HEK293T (cell line): ENCODE results near the gene ATOH7.

Experiments used
- CTCF ChIA-PET: fragments of 350-600 bp; formaldehyde crosslinking; extraction: SDS; loops from one replicate; lab custom pipeline; 2021; ENCODE audit warnings: antibody characterized with exemption, inconsistent platforms; lab: Yijun Ruan, JAX
- POLR2A ChIA-PET: fragments of 350-600 bp; formaldehyde crosslinking; extraction: SDS; loops from one replicate; lab custom pipeline; 2020; ENCODE audit warnings: antibody characterized with exemption, inconsistent platforms; lab: Yijun Ruan, JAX
- DNase-seq: peaks from one replicate; pipeline ENCODE4 v3.0.0; 2012; ENCODE audit warnings: mixed read lengths; ENCODE audit errors: extremely low spot score
- ARNT ChIP-seq: fragments of 450-650 bp; IDR thresholded peaks from 2 replicates; pipeline ENCODE4 v1.6.1; 2017; ENCODE audit warnings: mild to moderate bottlenecking
- BHLHE40 ChIP-seq: fragments of 450-650 bp; IDR thresholded peaks from 2 replicates; pipeline ENCODE4 v1.6.1; 2016; ENCODE audit warnings: mild to moderate bottlenecking, moderate library complexity, borderline replicate concordance
- CTBP1 ChIP-seq: fragments of 450-650 bp; IDR thresholded peaks from 2 replicates; pipeline ENCODE4 v1.6.1; 2016; ENCODE audit warnings: borderline replicate concordance
- ELF4 ChIP-seq: fragments of 450-650 bp; IDR thresholded peaks from 2 replicates; pipeline ENCODE4 v1.6.1; 2017; ENCODE audit warnings: antibody characterized with exemption
- FOXA1 ChIP-seq: fragments of 450-650 bp; IDR thresholded peaks from 2 replicates; pipeline ENCODE4 v1.6.1; 2016; ENCODE audit warnings: mild to moderate bottlenecking
- FOXK2 ChIP-seq: fragments of 450-650 bp; IDR thresholded peaks from 2 replicates; pipeline ENCODE4 v1.6.1; 2016; ENCODE audit warnings: mild to moderate bottlenecking
- FOXM1 ChIP-seq: fragments of 450-650 bp; IDR thresholded peaks from 2 replicates; pipeline ENCODE4 v1.6.1; 2017; ENCODE audit warnings: mild to moderate bottlenecking, borderline replicate concordance
- HDGF ChIP-seq: fragments of 450-650 bp; IDR thresholded peaks from 2 replicates; pipeline ENCODE4 v1.6.1; 2017; ENCODE audit warnings: antibody characterized with exemption, borderline replicate concordance
- L3MBTL2 ChIP-seq: fragments of 450-650 bp; conservative IDR thresholded peaks from 2 replicates; pipeline ENCODE4 v1.6.1; 2016; ENCODE audit warnings: mild to moderate bottlenecking
- LEF1 ChIP-seq: fragments of 450-650 bp; IDR thresholded peaks from 2 replicates; pipeline ENCODE4 v1.6.1; 2017; ENCODE audit warnings: mild to moderate bottlenecking, borderline replicate concordance
- NFRKB ChIP-seq: fragments of 450-650 bp; IDR thresholded peaks from 2 replicates; pipeline ENCODE4 v1.6.1; 2016; ENCODE audit warnings: mild to moderate bottlenecking, moderate library complexity
- SP1 ChIP-seq: fragments of 450-650 bp; IDR thresholded peaks from 2 replicates; pipeline ENCODE4 v1.6.1; 2017
- SUZ12 ChIP-seq: fragments of 450-650 bp; IDR thresholded peaks from 2 replicates; pipeline ENCODE4 v1.6.1; 2016; ENCODE audit warnings: mild to moderate bottlenecking
- TARDBP ChIP-seq: fragments of 450-650 bp; IDR thresholded peaks from 2 replicates; pipeline ENCODE4 v1.6.1; 2016
- ZNF384 ChIP-seq: fragments of 450-650 bp; IDR thresholded peaks from 2 replicates; pipeline ENCODE4 v1.6.1; 2016
- TF ChIP-seq, protein P1 (sequence below): fragments of 450-650 bp; IDR thresholded peaks from 2 replicates; pipeline ENCODE4 v1.6.1; 2016

The ATOH7 gene

DNA sequence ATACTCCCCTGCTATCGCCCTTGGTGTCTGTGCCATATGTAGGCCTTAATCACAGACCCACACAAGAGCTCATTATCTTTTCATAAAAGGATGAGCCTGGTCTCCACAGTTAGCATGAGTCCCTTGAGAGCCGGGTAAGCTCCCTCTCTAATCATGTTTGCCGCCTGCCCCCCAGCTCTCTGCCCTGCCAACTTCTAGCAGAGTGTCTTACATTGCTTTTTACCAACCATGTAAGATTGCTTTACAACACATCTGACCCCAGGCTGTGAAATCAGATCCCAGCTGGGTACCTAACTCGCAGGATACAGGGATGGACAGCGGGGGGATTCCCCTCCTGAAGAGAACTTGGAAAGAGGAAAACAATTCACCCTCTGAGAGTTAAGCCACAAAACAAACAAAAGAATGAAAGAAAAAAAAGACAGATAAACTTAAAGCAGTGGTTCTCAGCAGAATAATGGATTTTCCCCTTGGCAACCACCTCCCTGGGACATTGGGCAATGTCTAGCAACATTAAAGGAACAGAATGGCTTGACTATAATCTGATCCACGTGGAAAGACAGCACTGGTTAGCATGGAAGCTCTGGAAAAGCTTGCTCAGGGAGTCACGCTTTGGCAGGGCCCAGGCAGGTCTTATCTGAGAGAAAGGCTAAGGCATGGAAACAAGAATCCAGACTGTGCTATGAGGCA lies 39.4 kb upstream of the ATOH7 start:
- DNase-seq, result no peak
- TF ChIP-seq BHLHE40 (no peak), CTBP1 (no peak), SP1 (no peak)
- POLR2A ChIA-PET, result interaction anchor here (1.0 kb wide), 1 partner anchor 40 kb away, joined by 3 read pairs; the partner anchor contains the start of gene ATOH7
- CTCF ChIA-PET, result no interaction called here

GRCh38 chr10:68269562-68270290 lies 37.8 kb upstream of the ATOH7 start:
- DNase-seq, result no peak
- TF ChIP-seq HDGF (no peak), BHLHE40 (no peak), FOXA1 (no peak), NFRKB (no peak), ARNT (no peak), FOXM1 (no peak), ELF4 (no peak), LEF1 (no peak)
- ChIA-PET POLR2A (no interaction called here), CTCF (interaction anchor here (1.0 kb wide), 1 partner anchor 57 kb away, joined by 3 read pairs; no protein-coding TSS in a partner anchor)

DNA sequence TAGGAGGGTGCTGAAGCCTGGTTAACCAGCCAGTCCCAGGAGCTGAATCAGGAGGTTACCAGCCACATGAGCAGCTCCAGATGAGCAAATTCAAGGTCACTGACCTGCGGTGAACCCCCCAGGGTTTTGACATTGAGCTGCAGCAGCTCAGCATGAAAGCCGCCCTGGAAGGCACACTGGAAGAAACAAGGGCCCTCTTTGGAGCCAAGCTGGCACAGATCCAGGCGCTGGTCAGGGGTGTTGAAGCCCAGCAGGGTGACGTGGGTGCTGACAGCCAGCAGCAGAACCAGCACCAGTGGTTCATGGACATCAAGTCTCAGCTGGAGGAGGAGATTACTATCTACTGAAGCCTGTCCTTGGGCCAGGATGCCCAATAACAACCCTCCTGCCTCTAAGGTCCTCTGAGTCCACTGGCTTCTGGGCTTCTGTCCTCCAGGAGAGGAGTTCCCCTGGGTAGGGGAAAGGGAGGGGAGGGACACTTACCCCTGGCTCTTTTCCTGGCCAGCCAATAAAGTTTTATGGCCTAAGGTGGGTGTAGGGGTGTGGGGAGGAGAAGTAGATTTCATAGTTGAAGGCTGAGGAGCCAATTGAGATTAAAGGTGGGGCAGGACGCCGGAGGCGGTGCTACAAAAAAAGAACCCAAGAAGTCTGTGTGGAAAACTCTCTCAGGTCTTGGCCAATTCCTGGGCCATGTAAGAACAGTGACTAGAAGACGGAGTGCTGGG lies 29.4 kb upstream of the ATOH7 start:
- ChIA-PET CTCF (interaction anchor here (0.8 kb wide), 1 partner anchor 49 kb away, joined by 3 read pairs; no protein-coding TSS in a partner anchor), POLR2A (no interaction called here)
- no peak for DNase-seq
- TF ChIP-seq ZNF384, result no peak
- TF ChIP-seq, protein P1, sequence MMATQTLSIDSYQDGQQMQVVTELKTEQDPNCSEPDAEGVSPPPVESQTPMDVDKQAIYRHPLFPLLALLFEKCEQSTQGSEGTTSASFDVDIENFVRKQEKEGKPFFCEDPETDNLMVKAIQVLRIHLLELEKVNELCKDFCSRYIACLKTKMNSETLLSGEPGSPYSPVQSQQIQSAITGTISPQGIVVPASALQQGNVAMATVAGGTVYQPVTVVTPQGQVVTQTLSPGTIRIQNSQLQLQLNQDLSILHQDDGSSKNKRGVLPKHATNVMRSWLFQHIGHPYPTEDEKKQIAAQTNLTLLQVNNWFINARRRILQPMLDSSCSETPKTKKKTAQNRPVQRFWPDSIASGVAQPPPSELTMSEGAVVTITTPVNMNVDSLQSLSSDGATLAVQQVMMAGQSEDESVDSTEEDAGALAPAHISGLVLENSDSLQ, result no peak
- no peak for TF ChIP-seq L3MBTL2

- ChIA-PET POLR2A (interaction anchor here (0.9 to 1.4 kb wide), 2 partner anchors 22 to 78 kb away, joined by 4 to 5 read pairs; partner anchors contain the start of genes ATOH7 and HNRNPH3), CTCF (interaction anchor here (0.5 to 1.4 kb wide), 2 partner anchors 46 to 48 kb away, joined by 4 to 5 read pairs; no protein-coding TSS in a partner anchor)
- TF ChIP-seq ARNT (no peak), BHLHE40 (no peak), NFRKB (no peak)
- DNase-seq, result no peak
Measured at GRCh38 chr10:68253346-68253745, 21.4 kb upstream of the ATOH7 start.

DNA sequence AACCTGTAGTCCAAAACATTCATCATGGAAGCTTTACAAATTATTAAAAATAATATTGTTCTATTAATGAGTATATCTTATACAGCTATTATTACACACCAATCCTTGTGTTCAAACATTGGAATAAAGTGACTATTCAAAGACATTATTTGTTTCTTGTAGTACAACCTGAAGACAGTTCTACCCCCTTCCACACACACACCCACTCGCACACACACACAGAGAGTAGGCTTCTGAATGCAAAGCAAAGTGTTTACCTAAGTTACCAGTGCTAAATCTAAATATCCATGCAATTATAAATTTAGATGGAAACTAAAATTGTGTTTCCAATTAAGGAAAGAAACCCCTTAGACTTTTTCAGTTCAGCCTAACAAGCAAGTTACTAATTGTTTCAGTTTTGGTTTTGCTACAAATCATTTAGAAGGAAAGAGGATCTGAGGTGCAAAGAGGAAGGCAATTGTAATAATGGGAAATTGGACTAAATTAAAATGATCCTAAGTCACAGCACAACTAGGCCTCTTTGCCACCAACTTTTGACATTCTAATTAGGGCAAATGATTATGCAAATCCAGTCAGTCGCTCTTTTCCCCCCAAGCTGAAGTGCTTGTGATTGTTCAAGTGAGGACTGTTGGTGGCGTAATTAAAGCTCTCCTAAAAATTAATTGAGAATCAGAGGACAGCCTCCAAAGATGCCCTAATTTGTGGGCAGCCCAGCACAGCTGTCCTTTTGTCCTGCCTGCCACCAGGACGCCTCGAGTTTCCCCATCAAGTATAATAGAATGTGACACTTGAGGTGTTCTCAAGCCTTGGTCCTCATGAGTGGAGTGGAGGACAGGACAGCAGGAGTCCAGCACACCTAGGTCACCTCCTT lies 19.9 kb upstream of the ATOH7 start:
- POLR2A ChIA-PET, result no interaction called here
- no peak for DNase-seq
- CTCF ChIA-PET, result no interaction called here
- no peak for TF ChIP-seq CTBP1
- TF ChIP-seq FOXA1, result no peak
- no peak for TF ChIP-seq FOXM1
- TF ChIP-seq HDGF, result no peak
- TF ChIP-seq, protein P1, result no peak
- TF ChIP-seq ELF4, result no peak
- TF ChIP-seq ZNF384, result no peak
- TF ChIP-seq L3MBTL2, result no peak
- TF ChIP-seq SUZ12, result no peak
- TF ChIP-seq LEF1, result no peak
- TF ChIP-seq BHLHE40, result no peak
- TF ChIP-seq ARNT, result no peak
- no peak for TF ChIP-seq SP1
- TF ChIP-seq TARDBP, result no peak
- no peak for TF ChIP-seq FOXK2
- TF ChIP-seq NFRKB, result no peak

GRCh38 chr10:68251151-68251550 lies 19.2 kb upstream of the ATOH7 start:
- POLR2A ChIA-PET, result no interaction called here
- TF ChIP-seq SUZ12, result no peak
- TF ChIP-seq HDGF, result no peak
- no peak for TF ChIP-seq FOXK2
- no peak for TF ChIP-seq NFRKB
- no peak for TF ChIP-seq TARDBP
- no peak for TF ChIP-seq FOXM1
- no peak for TF ChIP-seq BHLHE40
- TF ChIP-seq, protein P1, result no peak
- TF ChIP-seq ARNT, result no peak
- TF ChIP-seq FOXA1, result no peak
- TF ChIP-seq CTBP1, result no peak
- no peak for TF ChIP-seq LEF1
- no peak for TF ChIP-seq SP1
- TF ChIP-seq ELF4, result no peak
- TF ChIP-seq L3MBTL2, result no peak
- TF ChIP-seq ZNF384, result no peak
- no peak for DNase-seq
- CTCF ChIA-PET, result no interaction called here
